Transverse colon (tissue), 1 donor: ENCODE measurements around the gene PTPRA.

Source experiments
- EP300 ChIP-seq: sonication (generic); formaldehyde crosslinking; IDR thresholded peaks from one replicate; pipeline ENCODE4 v1.6.1; 2017; ENCODE audit warnings: antibody characterized with exemption, low read depth
- POLR2A ChIP-seq: fragments of 450-650 bp; IDR thresholded peaks from one replicate; pipeline ENCODE4 v1.6.1; 2016; ENCODE audit warnings: antibody characterized with exemption, mild to moderate bottlenecking, moderate library complexity

DNA sequence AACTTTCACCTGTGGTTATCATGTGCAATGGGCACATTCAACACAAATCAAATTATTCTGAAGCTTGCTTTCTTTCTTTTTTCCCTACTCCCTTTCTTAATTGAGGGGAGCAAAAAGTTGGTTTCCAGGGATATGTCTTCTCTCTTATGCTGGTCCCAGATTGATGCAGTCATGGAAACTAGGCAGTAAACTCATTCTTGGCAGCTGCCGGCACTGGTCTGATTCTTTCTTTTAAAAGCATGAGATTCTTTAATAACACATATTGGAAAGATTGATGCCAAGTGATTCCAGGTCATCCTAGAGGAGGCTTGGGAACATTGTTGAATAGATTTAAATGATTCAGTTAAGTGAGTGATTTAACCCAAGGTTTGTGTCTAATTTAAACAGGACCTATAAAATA is 29.0 kb downstream of the PTPRA start:
- no peak for TF ChIP-seq EP300
- no peak for TF ChIP-seq POLR2A
